ENCODE measurements around the gene SEZ6L.

SEZ6L gene

GRCh38 chr22:26134654-26135330, 34.5 kb upstream of the SEZ6L start:
- no peak for ATAC-seq (ENCODE audit: insufficient read depth, low read depth)
- Histone ChIP-seq H2AFZ (ENCODE audit: low read depth, low read length) (no peak overlapping the region), H3K9me3 (ENCODE audit: insufficient read depth, low read length, severe bottlenecking) (no peaks in the 10 kb centered on the region), H3K79me2 (ENCODE audit: insufficient read depth, low read length) (no peaks in the 10 kb centered on the region), H3K27ac (ENCODE audit: low read length) (no peak overlapping the region), H3K4me2 (ENCODE audit: insufficient read depth, low read length) (no peak overlapping the region), H4K20me1 (ENCODE audit: insufficient read depth, low read length) (no peaks in the 10 kb centered on the region), H3K9ac (ENCODE audit: low read depth, low read length) (no peak overlapping the region), H3K27me3 (ENCODE audit: insufficient read depth, low read length, poor library complexity) (peaks cover 12% of the 10 kb centered on the region), H3K36me3 (ENCODE audit: insufficient read depth, low read length) (no peaks in the 10 kb centered on the region), H3K4me1 (ENCODE audit: insufficient read depth, low read length) (no peaks in the 10 kb centered on the region), H3K4me3 (ENCODE audit: low read depth in 1 of 2, low read length in 2 of 2) (no peak overlapping the region)
- TF ChIP-seq EZH2 (IDR thresholded peaks at IDR 0.05; ENCODE audit: borderline replicate concordance, low read depth, low read length, severe bottlenecking), result no peak
- TF ChIP-seq, protein P1, sequence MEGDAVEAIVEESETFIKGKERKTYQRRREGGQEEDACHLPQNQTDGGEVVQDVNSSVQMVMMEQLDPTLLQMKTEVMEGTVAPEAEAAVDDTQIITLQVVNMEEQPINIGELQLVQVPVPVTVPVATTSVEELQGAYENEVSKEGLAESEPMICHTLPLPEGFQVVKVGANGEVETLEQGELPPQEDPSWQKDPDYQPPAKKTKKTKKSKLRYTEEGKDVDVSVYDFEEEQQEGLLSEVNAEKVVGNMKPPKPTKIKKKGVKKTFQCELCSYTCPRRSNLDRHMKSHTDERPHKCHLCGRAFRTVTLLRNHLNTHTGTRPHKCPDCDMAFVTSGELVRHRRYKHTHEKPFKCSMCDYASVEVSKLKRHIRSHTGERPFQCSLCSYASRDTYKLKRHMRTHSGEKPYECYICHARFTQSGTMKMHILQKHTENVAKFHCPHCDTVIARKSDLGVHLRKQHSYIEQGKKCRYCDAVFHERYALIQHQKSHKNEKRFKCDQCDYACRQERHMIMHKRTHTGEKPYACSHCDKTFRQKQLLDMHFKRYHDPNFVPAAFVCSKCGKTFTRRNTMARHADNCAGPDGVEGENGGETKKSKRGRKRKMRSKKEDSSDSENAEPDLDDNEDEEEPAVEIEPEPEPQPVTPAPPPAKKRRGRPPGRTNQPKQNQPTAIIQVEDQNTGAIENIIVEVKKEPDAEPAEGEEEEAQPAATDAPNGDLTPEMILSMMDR (IDR thresholded peaks at IDR 0.05; ENCODE audit: borderline replicate concordance, extremely low read depth, low read length, poor library complexity, severe bottlenecking), result peak; percentile 57
- peak; percentile 9 for DNase-seq

DNA sequence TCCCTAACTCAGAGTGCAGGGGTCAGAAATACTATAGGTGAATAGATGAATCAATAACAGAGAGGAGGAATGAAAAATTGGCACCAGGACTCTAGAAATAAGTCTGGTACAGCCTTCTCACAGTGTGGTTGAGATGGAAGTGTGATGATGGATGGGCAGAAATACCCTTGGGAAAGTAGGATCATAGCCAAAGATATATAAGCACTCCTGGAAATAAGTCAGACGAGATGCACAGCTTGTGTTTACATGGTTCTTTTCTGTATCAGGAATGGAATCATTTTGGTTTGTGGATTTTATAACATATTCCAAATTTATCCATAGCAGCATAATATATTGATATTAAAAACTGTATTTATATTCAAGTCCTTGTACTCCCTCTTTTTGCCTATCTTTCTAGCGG, 33.5 kb upstream of the SEZ6L start:
- Histone ChIP-seq H4K20me1 (ENCODE audit: insufficient read depth, low read length) (no peaks in the 10 kb centered on the region), H3K27me3 (ENCODE audit: insufficient read depth, low read length, poor library complexity) (peaks cover 13% of the 10 kb centered on the region), H2AFZ (ENCODE audit: low read depth, low read length) (no peak overlapping the region), H3K9ac (ENCODE audit: low read depth, low read length) (no peak overlapping the region), H3K4me1 (ENCODE audit: insufficient read depth, low read length) (no peaks in the 10 kb centered on the region), H3K36me3 (ENCODE audit: insufficient read depth, low read length) (no peaks in the 10 kb centered on the region), H3K79me2 (ENCODE audit: insufficient read depth, low read length) (no peaks in the 10 kb centered on the region), H3K9me3 (ENCODE audit: insufficient read depth, low read length, severe bottlenecking) (no peaks in the 10 kb centered on the region), H3K4me3 (ENCODE audit: low read depth in 1 of 2, low read length in 2 of 2) (no peak overlapping the region), H3K4me2 (ENCODE audit: insufficient read depth, low read length) (no peak overlapping the region), H3K27ac (ENCODE audit: low read length) (no peak overlapping the region)
- no peak for ATAC-seq (ENCODE audit: insufficient read depth, low read depth)
- no peak for DNase-seq
- TF ChIP-seq, protein P1 (IDR thresholded peaks at IDR 0.05; ENCODE audit: borderline replicate concordance, extremely low read depth, low read length, poor library complexity, severe bottlenecking), result no peak
- TF ChIP-seq EZH2 (IDR thresholded peaks at IDR 0.05; ENCODE audit: borderline replicate concordance, low read depth, low read length, severe bottlenecking), result no peak

GRCh38 chr22:26139310-26139709, 30.0 kb upstream of the SEZ6L start:
- ATAC-seq (ENCODE audit: insufficient read depth, low read depth) (no peak), DNase-seq (no peak)
- no peaks in the 10 kb centered on the region for H3K9me3 ChIP-seq (ENCODE audit: insufficient read depth, low read length, severe bottlenecking)

More at GRCh38 chr22:26139310-26139709, 30.0 kb upstream of the SEZ6L start:
- Histone ChIP-seq H3K79me2 (ENCODE audit: insufficient read depth, low read length) (no peaks in the 10 kb centered on the region), H3K36me3 (ENCODE audit: insufficient read depth, low read length) (no peaks in the 10 kb centered on the region), H2AFZ (ENCODE audit: low read depth, low read length) (no peak overlapping the region), H3K4me2 (ENCODE audit: insufficient read depth, low read length) (no peak overlapping the region), H4K20me1 (ENCODE audit: insufficient read depth, low read length) (no peaks in the 10 kb centered on the region), H3K4me1 (ENCODE audit: insufficient read depth, low read length) (no peaks in the 10 kb centered on the region), H3K27me3 (ENCODE audit: insufficient read depth, low read length, poor library complexity) (peaks cover 3% of the 10 kb centered on the region), H3K9ac (ENCODE audit: low read depth, low read length) (no peak overlapping the region), H3K27ac (ENCODE audit: low read length) (no peak overlapping the region), H3K4me3 (ENCODE audit: low read depth in 1 of 2, low read length in 2 of 2) (no peak overlapping the region)
- TF ChIP-seq, protein P1 (IDR thresholded peaks at IDR 0.05; ENCODE audit: borderline replicate concordance, extremely low read depth, low read length, poor library complexity, severe bottlenecking), result no peak
- TF ChIP-seq EZH2 (IDR thresholded peaks at IDR 0.05; ENCODE audit: borderline replicate concordance, low read depth, low read length, severe bottlenecking), result no peak

All from DND-41 (cell line).